ENCODE data around the gene SAMHD1.

DNA sequence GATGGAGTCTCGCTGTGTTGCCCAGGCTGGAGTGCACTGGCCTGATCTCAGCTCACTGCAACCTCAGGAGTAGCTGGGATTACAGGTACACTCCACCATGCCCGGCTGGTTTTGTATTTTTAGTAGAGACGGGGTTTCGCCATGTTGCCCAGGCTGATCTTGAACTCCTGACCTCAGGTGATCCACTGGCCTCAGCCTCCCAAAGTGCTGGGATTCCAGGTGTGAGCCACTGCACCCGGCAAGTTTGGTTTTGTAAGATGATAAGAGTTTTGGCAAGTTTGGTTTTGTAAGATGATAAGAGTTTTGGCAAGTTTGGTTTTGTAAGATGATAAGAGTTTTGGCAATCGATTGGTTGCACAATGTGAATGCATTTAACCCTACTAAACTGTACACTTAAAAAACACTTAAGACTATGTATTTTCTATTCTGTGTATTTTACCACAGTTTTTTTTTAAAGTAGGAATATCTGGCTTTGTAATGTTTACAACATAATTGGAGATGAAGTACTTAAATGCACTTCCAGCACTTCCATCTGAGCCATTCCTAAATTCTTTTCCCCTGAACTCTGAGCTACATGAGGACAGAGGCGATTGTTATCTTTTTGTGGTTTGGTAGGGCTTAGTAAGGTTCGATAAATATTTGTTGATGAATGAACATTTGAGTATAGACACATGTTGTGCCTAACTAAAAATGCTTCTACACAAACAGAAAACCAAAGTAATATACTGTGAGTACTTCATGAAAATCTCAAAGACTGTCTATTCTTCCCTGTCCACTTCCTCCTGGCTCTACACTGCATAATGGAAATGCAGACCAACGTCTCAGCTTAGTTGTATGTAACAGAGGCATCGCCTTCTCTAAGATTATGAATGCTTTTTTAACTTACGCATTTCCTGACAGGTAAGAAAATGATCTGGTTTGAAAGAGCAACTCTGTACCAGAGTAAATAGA is 18.8 kb downstream of the SAMHD1 start:
- TF ChIP-seq, protein P1, sequence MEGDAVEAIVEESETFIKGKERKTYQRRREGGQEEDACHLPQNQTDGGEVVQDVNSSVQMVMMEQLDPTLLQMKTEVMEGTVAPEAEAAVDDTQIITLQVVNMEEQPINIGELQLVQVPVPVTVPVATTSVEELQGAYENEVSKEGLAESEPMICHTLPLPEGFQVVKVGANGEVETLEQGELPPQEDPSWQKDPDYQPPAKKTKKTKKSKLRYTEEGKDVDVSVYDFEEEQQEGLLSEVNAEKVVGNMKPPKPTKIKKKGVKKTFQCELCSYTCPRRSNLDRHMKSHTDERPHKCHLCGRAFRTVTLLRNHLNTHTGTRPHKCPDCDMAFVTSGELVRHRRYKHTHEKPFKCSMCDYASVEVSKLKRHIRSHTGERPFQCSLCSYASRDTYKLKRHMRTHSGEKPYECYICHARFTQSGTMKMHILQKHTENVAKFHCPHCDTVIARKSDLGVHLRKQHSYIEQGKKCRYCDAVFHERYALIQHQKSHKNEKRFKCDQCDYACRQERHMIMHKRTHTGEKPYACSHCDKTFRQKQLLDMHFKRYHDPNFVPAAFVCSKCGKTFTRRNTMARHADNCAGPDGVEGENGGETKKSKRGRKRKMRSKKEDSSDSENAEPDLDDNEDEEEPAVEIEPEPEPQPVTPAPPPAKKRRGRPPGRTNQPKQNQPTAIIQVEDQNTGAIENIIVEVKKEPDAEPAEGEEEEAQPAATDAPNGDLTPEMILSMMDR (IDR thresholded peaks at IDR 0.05) = no peak
- TF ChIP-seq POLR2AphosphoS5 (IDR thresholded peaks at IDR 0.05) (no peak), POLR2A (IDR thresholded peaks at IDR 0.05) (no peak)
